T-helper 22 cell (primary cell): ENCODE data around the gene TPCN2.

ENCODE experiments used
- DNase-seq: peaks from one replicate; pipeline ENCODE4 v3.0.0-alpha.2; 2020; ENCODE audit warnings: low read depth

The TPCN2 gene

DNA sequence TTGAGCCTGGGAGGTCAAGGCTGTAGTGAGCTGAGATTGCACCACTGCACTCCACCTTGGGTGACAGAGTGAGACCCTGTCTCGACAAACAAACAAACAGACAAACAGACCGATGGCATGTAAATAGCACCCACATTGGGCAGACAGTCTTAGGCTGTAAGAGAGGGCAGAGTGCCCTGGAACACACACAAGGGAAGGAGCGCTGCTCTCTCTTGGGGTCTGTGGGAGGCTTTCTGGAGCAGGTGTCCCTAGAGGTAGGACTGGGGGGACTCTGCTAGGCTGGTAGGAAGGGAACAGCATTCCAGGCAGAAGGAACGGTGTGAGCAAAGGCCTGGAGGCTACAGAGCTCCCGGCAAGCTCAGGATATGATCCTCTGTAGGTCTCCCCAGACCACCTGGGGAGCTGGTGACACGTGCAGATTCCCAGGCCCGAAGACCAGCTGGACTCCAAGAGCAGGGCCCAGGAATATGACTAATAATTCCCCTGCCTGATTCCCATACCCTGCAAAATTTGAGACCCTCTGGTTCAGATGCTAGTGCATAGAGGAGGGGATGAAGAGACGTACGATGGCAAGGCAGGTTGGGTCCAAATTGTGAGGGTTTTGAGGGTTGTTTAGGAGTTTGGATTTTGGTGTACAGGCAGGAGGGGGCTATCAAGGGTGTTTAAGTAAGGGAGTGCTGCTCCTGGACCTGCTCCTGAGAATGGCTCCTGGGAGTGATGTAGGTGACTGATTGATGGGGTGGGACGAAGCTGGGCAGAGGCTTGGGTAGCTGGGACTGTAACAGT lies 118.6 kb downstream of the TPCN2 start:
- DNase-seq: no peak

DNA sequence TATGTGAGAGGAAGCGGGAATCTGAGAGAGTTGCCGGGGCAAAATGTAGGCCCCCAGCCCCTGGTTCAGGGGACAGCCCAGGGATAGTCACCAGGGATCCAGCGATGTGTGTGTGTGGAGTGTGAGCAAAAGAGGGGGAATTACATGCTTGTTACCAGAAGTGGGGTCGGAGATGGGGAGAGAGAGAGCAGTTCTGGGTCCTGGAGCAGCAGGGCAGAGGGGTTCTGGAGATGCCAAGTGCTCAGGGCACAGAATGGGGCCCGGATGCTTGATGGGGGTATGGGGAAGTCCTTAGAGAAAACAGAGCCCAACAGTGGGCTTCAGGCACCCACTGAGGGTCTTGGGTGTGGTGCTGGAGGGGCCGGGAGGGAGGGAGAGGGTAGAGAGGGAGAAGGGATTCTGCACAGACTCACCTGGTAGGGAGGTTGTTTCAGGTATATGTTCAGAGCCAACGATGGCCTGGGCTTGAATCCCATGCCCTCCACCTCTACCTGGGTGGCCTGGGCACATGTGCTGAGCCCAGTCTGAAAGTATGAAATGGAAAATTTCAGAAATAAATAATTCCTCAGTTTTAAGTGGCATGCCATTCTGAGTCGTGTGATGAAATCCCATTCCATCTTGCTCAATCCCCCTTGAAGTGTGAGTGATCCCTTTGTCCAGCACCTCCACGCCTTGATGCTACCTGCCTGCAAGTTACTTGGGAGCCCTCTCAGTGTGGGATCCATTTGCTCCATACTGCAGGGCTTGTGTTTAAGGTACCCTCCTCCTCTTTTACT lies 119.4 kb downstream of the TPCN2 start:
- no peak for DNase-seq

DNA sequence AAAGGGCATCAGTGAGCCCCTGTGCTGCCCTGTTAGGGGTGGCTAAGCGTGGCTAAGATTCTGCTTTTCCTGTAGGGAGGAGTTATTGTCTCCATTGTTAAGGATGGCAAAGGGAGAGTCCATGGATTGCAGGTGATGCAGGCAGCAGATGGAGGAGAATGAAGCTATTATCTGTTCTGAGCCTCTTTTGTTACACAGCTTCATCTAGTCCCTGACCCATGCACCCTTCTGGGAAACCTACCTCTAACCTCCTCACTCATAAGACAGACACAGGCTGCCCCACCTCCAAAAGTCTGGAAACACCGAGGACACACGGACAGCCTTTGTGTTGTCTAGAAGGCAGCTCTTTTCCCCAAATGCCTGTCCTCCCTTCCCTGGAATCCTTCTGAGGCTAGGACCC lies 120.7 kb downstream of the TPCN2 start:
- no peak for DNase-seq

DNA sequence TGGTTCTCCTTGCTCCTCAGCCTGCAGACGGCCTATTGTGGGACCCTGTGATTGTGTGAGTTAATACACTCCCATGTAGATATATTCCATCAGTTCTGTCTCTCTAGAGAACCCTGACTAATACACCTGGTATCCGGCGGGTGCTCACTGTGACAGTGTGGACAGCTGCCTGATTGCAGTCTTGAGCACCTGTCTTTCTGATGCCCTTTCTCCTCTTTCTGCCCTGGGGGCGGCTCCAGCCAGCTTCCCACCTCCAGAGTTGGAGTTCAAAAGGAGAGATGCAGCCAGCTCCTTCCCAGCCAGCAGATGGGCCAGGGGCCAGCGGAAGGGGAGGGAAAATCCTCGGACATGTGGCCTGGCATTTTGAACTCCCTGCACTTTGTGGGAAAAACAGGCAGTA lies 122.0 kb downstream of the TPCN2 start:
- DNase-seq: no peak

DNA sequence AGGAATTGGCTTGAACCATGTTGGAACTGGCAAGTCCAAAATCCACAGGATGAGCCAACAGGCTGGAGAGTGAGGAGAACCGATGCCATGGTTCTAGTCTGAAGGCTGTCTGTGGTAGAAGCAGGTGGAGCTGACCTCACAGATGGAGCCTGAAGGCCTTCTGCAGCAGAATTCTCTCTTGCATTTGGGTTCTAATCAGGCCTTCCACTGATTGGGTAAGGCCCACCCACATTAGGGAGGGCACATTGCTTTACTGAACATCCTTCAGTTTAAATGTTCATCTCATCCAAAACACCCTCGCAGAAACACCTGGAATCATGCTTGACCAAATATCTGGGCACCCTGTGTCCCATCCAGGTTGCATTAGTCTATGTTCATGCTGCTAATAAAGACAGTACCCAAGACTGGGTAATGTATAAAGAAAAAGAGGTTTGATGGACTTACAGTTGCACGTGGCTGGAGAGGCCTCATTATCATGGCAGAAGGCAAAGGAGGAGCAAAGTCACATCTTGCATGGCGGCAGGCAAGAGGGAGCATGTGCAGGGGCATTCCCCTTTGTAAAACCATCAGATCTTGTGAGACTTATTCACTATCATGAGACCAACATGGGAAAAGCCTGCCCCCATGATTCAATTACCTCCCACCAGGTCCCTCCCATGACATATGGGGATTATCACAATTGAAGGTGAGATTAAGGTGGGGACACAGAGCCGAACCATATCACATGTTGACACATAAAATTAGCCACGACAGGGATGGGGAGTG lies 122.9 kb downstream of the TPCN2 start:
- DNase-seq: no peak

DNA sequence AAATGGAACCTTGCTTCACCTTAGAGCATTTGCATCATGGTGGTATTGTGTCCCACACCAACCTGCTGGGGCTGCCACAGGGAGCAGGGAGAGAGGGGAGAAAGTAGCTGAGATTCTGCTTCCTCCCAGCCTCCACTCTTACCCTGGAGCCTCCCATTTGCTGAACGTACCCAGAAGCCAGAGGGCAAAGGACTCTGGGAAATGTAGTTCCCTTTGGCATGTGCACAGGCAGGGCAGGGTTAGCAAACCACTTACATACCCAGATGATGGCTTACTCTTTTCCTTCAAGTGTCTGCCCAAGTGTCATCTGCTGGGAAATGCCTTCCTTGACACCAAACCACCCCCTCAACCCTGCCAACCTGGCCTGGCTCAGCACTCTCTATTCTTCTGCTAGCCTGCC lies 123.9 kb downstream of the TPCN2 start:
- no peak for DNase-seq

DNA sequence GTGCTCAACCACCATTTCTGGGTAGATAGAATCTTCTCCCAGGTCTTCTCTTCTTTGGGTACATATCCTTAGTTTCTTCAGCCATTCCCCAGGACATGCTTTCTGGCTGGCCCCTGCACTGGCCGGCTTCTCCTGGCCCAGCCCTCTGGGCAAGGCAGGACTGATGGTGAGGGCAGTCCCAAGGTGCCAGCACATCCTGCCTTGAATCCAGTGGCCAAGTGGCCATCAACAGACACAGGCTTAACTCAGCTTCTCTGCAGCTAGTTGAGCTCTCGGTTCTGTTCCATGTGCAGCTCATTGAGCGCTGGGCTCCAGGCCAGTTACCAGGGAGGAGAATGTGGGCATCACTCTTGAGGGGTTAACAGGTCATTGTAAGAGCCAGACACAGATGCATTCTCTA lies 124.6 kb downstream of the TPCN2 start:
- no peak for DNase-seq

DNA sequence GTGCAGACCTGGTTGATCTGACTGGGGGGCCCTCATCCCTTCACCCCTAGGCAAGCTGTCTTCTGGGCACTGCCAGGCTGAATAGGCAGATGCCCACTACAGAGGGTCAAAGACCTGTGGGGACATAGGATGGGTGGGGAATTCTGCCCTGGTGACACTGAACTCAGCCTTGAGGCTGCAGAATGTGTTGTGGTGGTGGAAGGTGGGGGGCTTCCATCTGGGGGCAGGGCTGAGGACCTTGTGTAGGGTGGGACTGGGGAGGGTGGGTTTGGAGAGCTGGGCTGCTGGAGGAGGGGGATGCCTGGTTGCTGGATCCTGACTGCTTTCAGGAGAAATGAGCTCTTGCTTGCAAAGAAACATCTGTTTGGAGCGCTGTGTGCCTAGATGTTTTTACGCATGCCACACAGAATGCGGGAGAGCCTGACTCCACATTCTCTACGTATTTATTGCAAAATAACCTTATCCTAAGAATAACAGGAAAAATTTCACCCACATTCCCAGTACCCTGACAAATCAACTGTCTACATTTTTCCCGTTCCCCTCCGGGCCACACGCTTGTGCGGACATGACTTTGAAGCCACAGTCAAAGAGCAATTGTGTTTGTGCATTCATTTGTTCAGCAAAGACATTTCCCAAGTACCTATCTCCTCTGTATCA lies 125.3 kb downstream of the TPCN2 start:
- no peak for DNase-seq

DNA sequence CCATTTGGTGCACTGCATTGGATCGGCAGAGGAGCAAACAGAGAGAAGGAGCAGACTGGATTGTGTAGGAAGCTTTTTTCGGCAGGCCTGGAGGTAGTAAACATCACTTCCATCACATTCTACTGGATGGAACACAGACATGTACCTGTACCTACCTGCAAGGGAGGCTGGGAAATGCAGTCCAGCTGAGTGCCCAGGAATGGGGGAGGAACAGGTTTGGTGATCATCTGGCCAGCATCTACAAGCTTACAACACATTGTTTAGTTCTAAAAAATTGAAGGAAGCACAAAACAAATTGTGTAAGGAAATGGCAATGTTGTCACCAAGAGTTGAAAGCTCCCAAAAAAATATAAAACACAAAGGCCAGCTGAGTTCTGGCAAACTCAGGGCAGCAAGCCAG lies 126.1 kb downstream of the TPCN2 start:
- DNase-seq: no peak

DNA sequence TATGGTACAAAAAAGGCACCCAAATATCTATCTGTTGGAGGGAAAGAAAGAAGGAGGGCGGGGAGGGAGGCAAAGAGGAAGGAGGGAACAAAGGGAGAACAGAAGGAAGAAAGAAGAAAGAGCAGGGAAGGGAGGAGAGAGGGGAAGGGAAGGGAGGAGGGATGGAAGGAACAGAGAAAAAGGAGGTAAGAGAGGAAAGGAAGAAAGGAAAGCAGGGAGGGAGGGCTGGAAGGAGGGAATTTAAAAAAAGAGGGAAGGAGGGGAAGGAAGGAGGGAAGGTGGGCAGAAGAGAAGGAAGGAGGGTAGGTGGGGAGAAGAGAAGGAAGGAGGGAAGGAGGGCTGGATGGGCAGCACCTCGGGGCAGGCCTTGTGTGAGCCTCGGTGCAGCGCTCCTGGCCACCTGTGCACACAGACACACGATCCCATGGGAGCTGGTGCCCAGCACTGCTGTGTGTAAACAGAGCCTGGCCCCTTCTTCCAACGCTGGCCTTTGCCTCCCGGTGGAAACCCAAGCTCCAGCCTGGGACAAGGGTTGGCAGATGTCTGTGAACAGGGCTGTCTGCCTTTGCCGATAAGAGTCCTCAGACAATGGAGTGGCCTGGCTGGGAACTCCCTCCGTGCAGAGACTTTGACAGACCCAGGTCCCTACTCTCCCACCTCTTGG lies 130.2 kb downstream of the TPCN2 start:
- DNase-seq: no peak

DNA sequence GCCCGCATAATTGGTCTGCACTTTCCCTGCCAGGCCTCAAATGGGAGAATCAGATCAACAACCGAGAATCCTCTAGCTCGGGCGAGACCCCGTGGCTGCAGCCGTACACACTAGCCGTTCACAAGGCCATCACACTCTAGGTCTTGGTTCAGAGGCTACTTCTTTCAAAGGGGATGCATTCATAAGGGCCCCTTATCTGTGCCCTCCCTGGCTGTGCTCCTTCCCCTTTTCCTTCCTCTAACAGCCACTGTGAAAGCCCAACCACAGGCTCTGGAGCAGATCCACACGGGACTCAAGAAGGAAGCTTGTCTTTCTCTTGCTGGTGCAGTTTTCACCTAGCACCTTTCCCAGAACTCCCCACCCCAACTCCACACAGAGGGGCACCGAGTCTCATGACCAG lies 131.5 kb downstream of the TPCN2 start:
- DNase-seq: no peak

DNA sequence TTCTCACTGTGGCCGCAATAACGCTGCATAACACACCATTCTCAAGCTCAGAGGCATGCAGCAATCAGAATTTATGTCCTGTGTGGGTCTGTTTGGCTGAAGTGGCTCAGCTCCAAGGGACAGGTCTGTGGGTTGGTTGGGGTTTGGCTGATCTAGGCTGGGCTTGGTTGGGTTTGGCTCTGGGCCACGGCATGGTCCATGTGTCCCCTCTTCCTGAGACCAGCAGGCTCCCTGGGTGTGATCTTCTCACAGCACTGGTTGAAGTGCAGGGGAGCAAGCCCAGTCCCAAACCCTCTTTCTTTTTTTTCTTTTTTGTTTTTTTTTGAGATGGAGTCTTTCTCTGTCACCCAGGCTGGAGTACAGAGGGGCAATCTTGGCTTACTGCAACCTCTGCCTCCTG lies 132.0 kb downstream of the TPCN2 start:
- no peak for DNase-seq

DNA sequence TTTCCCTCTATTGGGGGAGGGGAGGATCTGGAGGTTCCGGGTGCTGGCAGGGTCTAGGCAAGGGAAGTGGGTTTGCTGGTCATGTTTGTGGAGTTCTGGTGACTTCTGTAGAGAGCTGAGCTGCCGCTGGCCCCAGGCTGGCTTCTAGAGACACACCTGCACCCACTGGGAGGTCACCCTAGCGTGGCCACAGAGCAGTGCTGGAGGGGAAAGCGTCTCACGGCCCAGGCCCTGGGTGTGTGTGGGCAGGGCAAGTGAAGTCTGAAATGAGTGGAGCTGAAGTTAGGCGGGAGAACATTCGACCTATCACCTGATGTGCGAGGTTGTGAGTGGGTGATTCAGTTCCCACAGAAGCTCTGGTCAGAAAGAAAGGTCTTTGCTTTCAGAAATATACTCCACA lies 134.9 kb downstream of the TPCN2 start:
- DNase-seq: no peak
